ENCODE results near the gene ARHGEF4.

Gene ARHGEF4

GRCh38 chr2:130828461-130828860 is 8.3 kb upstream of the ARHGEF4 start:
- DNase-seq (ENCODE audit: insufficient read length, low spot score): no peak
- no peak for TF ChIP-seq CTCF (IDR thresholded peaks at IDR 0.05; ENCODE audit: insufficient read depth, missing control alignments)
- FAIRE-seq: no peak

GRCh38 chr2:130829015-130829414 is 7.7 kb upstream of the ARHGEF4 start:
- DNase-seq (ENCODE audit: insufficient read length, low spot score) (no peak), FAIRE-seq (no peak)
- no peak for TF ChIP-seq CTCF (IDR thresholded peaks at IDR 0.05; ENCODE audit: insufficient read depth, missing control alignments)

GRCh38 chr2:130830538-130830937 is 6.2 kb upstream of the ARHGEF4 start:
- DNase-seq (ENCODE audit: insufficient read length, low spot score) (no peak), FAIRE-seq (no peak)
- no peak for TF ChIP-seq CTCF (IDR thresholded peaks at IDR 0.05; ENCODE audit: insufficient read depth, missing control alignments)

GRCh38 chr2:130831356-130831755 is 5.4 kb upstream of the ARHGEF4 start:
- DNase-seq (ENCODE audit: insufficient read length, low spot score): no peak
- FAIRE-seq: no peak
- TF ChIP-seq CTCF (IDR thresholded peaks at IDR 0.05; ENCODE audit: insufficient read depth, missing control alignments): no peak

- no peak for TF ChIP-seq CTCF (IDR thresholded peaks at IDR 0.05; ENCODE audit: insufficient read depth, missing control alignments)
- no peak for FAIRE-seq
- no peak for DNase-seq (ENCODE audit: insufficient read length, low spot score)
These were observed 4.3 kb upstream of the ARHGEF4 start for GRCh38 chr2:130832296-130832940.

GRCh38 chr2:130834091-130834930 is 2.4 kb upstream of the ARHGEF4 start:
- TF ChIP-seq CTCF (IDR thresholded peaks at IDR 0.05; ENCODE audit: insufficient read depth, missing control alignments): no peak
- FAIRE-seq: no peak
- DNase-seq (ENCODE audit: insufficient read length, low spot score): no peak
